Left hindlimb (tissue), 1 donor: ENCODE data around the gene C9.
"Not testable (repeated sequence)": the region's sequence is repeated elsewhere in the genome, so short reads cannot be mapped to it uniquely, and the experiment has no call there.

ENCODE experiments used
- DNase-seq: peaks from one replicate; pipeline ENCODE4 v3.0.0-alpha.2; 2018

C9 gene

DNA sequence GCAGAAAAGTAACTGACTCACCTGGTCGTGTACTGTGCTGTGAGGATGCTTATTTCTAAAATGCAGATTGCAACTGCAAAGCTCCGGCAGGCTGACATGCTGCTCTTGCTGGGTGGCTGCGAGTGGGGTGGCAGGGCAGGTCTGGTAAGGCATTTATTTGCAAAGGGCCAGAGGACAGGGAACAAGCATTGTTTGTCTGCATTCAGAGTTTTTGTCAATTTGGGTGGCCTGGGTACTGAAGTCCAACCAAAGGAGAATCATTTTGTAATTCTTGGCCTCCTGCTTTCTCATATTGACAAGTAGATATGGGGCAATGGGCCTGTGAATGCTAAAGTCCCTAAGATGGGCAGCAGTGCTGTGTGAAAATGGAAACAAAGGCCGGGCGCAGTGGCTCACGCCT is at the start of gene C9:
Gene C9, minus strand, starts transcription at position 129 of the 400 bp plus-strand sequence. Its CDS starts 31 bp downstream, at position 98.
- DNase-seq = no peak

DNA sequence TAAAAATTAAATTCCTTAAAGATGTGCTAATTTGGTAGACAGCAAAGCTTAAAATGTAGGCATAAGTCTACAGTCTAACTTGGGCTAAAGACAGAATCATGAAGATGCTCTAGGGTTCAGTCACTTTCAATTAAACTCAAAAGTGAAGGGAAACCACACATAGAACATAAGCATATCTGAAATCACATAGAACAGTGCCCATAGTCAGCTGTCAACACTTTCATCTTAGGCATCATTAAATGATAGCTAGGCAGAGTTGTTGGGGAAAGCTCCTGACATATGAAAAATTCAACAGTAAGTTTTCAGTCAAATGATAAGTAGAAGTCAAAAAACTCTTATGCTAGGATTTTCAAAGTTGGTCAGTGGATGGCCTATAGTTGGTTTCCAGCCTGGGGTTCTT is 49.5 kb upstream of the C9 start:
- DNase-seq = no peak

DNA sequence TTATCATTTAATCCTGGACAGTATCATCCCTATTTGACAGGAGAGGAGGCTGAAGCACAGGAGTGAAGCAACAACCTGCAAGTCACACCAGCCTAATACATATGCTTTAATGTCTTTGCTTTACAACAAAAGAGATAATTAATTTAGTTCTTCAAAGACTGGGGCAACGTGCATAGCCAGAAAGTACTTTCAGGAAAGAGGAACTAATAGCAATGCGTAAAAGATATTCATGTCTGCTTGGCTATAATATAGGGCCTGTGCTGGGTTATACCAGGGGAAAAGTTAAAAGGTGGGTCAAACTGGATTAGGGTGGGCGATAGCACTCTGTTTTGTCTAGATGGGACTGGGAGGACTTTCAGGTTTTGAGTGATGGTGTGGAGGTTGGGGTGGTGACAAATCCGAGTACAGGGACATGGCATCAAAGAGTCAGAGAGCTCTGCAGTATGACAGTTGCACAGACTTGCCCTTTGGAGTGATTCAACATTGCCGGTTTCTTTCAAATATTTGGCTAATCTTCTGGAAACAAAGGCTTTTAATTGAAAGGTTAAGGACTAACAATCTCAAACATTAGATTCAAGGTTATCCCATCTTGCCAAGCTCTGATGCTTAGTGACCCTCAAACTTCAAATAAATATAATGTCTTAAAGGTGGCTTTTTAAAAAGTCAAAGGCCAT is 48.6 kb upstream of the C9 start:
- DNase-seq = no peak

DNA sequence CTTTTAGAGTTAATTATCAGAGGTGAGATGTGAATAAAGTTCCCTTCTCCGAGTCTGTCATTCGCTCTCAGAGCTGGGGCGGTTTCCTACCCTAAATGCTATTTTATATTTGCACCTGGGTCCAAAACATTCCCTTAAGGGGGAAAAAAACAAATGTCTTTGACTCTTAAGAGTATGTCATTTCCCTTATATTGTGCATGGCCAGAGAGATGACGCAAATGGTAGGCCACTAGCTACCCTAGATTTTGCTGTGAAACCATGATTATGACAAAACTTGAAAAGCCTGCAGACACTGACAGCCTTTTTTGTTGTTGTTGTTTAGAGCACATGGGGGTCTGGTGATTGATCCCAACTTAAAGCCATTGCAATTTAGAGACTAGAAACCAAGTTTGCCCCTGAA is 47.7 kb upstream of the C9 start:
- DNase-seq = no peak

DNA sequence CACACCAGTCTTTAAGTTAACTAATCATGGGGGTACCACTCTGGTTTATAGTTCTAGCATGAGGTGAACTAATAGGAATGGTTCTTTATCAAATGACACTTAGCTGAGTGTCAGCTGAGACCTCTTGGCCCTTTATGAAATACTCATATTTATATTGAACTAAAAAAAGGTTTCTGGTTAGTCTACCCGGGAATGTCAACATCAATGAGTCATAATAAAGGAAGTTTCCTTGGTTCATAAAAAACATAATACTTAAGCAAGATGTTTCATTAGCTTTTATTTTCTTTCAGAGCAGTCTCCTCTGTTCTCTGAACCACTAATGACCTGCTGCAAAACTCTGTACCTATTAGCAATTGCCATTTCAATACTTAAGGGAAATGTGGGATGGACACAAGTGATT is 46.8 kb upstream of the C9 start:
- DNase-seq = no peak

DNA sequence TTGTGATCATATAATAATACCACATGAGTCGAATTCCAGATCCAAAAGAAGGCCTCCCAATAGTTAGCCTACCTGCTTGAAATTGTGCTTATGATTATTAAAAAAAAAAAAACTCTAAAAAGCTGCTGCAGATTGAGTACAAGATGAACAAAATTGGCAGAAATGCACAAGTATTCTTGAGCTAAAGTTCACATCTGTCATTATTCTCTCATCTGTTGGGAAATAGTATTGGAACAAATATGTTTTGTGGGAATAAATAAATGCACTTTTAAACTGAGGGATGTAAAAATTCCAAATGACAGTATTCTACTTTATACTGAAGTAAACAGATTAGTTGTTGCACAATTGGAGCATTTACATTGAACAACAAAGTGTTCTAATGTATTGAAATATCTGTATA is 44.7 kb upstream of the C9 start:
- DNase-seq = no peak

DNA sequence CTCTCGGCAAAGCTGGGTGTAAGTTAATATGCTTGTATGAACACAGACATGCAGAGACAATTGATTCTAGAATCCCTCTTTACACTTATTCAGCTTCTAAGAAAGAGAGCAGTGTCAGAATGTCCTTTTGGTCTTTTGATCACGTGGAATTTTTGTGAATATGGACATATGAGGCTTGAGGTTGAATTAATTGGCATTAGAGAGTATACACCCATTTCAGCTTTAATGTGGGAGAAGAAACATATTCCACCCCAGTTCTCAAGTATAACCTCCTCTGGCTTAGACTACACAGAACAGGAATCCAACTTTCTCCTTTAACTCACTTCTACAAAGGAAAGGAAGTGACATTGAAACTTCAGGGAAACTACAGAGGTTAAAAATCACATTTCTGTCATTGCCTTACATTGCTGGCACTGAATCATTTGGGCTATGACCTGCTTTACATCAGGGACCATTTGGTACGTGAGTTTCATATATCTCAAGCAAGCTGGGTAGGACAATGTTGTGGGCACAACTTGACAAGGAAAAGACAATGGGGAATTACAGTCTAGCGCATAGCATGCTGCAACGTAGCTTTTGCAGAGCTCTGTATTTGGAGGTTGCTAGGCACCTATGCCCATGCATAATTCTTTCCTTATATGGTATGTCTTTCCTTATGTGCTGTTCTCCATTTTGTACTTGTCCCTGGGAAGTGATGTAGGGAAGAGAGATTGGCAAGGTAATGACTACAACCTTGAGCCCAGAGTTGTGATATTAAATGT is 41.0 kb upstream of the C9 start:
- no peak for DNase-seq

DNA sequence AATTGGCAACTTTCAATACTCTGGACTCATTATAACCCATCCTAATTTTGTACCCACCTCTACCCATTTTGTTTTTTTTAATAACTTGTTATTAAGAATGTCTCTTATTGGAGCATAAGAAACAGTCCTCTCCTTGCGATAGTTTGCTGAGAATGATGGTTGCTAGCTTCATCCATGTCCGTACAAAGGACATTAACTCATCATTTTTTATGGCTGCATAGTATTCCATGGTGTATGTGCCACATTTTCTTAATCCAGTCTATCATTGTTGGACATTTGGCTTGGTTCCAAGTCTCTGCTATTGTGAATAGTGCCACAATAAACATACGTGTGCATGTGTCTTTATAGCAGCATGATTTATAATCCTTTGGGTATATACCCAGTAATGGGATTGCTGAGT is 39.5 kb upstream of the C9 start:
- DNase-seq = not testable (repeated sequence)

DNA sequence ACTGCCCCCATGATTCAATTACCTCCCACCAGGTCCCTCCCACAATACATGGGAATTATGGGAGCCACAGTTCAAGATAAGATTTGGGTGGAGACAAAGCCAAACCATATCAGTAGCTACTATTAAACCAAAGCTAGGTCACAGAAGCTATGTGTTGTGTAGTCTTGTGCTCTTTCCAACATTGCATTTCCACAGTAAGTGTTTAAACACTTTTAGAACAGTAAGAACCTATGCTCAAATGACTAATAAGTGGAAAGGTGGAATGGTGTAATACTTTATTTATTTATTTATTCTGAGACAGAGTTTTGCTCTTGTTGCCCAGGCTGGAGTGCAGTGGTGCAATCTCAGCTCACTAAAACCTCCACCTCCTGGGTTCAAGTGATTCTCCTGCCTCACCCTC is 37.8 kb upstream of the C9 start:
- not testable (repeated sequence) for DNase-seq

DNA sequence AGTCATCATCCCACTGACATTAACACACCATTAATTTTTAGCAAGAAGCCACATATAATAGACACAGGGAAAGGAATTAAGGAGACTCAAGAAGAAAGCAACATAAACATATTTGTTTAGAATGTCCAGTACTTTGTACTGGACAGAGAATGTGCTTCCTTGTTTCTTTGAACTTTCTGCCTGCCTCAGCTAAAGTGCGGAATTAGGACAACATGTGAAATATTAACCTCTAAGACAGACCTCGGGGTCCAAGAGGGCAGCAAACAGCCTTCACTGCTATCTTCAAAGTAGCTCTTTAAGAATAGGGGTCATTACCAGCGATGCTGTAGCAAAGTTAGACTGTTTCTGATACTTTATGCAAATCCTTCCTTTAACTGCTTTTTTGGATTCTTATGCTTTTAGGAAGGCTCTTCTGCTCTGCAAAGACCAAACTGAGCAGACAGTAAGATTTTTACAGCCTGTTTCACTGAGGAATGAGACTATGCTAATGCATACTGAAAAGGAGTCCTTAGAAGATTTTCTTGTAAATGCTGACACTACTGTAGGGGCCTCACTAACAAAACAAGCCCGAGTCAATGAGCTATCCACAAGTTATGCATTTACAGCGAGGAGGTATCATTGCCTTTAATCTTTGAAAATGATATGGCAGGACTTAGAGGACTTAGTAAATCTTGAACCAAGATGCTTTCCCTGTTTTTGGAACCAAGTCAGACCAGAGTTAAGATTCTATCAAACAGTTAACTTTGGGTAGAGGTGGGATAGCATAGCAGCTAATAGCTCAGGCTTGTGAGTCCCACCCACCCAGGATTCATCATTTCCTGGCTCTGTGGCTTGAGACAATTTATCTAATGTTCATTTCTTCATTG is 36.7 kb upstream of the C9 start:
- DNase-seq = no peak

DNA sequence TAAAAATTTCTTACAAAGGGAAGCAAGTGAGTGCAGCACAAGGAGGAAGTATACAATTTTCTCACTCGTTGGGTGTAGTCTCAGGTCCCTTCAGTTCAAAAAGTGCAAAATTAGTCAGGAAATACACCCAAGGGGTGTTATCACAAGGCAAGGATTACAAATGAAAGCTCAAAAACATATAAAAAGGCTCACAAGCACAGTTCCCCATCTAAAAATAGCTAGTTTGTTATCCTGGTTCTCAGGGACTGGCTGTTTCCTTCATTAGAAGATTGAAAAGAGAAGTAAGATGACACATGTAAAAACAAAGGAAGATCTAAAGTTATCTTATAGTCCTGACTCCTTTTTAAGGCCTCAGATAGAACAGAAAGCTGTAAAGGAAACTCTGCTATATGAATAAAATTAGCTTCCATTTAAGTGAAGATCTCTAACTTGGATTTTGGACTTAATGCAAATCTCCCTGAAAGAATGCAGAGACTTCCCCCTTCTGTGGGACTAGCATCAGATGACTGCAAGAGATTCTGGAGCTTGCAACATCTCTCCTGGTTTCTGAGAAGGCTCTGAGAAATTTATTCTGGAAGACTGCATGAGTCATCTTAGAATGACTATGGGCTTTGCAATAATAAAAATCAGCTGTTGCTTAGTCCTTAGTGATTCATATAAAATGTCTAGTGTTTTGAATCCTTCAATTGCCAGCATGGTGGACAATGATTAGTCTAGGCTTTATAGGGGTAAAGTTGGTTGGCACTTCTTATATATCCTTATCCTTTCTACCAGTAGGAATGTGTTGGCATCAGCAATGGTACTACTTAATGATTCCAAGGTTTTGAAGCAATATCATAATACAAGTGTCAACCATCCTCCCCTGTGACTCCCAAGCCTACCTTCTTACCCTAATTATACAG is 35.1 kb upstream of the C9 start:
- no peak for DNase-seq

DNA sequence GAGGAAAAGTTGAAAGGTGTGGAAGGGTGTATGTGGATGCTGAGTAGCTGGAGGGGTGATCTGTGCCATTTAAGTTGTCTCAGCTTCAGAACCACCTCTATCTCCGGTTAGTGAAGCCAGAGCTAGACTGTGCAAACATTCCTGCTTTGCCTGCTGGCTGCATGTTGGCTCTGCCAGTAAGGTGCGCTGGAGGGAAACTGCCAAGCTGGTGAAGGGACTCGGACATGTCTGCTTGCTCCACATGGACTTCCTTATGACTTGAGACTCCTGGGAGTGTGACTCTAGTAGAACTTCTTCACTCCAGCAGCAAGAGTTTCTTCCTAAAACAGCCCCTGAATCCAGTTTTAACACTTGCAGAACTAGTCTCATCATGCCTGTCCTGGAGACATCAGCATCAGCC is 32.5 kb upstream of the C9 start:
- DNase-seq = no peak

DNA sequence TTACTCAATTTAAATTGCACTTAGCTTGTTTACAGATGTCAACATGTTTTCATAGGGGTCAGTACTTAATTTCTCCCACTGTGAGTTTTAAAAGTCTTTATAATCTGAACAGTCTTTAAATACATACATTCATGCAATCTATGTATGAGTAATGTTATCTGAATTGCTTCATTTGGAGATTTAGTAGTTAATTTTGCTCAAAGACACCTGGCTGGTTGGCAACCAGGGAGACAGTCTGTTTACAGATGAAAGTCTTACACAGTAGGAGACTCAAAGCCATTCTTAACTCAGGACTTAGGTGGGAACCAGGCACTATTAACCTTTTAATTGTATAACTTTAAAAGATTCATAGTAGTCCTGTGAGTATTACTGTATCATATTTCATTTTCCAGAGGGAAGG is 31.2 kb upstream of the C9 start:
- DNase-seq = no peak

DNA sequence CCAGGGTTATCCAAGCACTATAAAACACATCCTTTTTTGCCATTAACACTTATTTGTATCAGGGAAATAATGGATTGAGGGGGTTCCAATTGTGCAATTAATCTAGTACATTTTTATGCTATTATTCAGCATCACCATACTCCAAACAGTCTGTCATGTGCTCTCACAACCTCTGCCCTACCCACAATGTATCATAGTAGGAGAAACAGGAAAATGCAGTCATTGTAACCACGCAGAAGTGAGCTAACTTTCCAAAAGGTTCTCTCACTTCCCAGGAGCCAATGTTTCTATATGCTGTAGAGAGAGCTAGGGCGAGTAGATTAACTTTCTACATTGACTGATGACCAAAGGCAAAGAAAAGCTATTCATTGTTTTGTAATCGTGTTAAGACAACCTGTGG is 30.7 kb upstream of the C9 start:
- DNase-seq = no peak

DNA sequence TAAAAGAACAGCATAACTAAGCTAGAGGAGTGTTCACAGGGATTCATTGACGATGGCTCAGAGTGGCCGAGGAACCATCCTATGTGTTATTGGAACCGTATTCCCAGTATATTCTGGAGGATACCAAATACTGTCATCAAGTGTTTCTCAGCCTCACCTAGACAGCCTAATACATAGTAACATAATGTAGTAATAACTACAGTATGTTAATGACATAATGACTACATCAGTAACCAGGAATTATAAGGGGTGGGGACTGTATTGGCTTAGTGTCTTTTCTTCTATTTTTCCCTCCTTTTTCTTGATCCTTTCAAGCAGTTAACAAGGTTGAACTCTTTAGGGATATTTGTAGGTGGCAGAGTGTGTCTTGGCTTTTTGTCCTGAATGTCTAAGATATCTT is 26.6 kb upstream of the C9 start:
- DNase-seq = no peak

DNA sequence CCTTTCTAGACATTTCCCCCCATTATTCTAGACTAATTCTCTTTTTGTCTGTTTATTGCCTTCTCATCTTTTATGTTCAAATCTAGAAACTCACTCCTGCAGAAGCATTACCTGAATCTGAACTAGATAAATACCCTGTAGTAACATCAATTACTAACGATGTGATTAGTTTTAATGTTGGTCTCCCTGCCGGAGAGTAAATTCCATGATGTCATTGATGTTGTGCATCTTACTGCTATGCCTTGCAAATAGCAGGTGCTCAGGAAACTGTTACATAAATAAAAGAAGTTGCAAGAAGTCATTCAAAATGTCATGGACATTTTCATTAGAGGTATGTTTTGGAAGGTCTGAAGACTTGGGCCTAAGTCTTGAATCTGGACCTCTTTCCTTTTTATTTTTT is 23.0 kb upstream of the C9 start:
- no peak for DNase-seq

DNA sequence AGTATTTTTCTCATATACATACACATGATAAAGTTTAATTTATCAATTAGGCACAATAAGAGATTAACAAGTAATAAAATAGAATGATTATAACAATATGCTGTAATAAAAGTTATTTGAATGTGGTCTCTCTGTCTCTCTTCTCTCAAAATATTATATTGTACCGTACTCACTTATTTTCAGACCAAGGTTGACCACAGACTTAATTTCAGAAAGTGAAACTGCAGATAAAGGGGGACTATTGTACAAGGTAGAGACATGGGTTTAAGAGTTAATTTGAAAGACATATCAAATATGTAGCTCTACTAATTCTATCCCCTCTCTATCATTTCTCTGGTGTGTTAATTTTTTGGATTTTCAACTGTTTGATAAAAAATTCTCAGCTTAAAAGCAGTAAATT is 20.0 kb upstream of the C9 start:
- no peak for DNase-seq

DNA sequence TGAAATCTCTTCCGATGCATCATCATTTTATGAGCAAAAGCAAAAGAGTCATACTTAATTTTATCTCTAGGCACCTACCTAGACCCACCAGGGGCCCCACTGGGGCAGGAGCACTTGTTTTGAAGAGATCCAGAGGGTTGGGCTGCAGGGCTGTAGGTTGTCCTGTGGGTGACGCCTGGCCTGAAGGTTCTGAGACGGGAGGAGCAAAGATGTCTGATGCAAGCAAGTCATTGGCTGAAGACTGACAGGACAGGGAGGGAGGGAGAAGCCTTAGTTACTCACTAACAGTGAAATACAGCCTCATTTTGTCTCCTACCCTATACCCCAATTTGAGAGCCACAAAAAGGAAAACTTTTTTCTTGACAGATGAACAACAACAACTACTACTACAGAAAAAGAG is 17.1 kb upstream of the C9 start:
- no peak for DNase-seq

DNA sequence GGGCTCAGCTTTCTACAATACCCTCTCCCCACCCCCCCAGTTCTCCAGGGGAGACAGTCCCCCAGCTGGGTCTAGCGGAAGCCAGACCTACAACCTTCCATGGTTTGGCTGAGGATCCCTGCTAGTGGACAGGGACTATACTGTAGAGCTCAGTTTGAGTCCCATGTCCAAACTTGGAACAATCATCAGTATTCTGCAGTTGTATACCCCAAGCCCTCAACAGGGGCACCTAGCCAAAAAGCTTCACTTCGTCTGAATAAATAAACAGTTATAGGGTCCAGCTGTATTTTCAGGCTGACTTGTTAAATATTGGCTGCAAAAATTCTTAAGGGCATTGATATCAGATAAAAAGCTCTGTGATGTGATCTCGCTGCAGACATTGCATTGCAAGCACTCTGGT is 15.4 kb upstream of the C9 start:
- DNase-seq = peak; percentile 49

DNA sequence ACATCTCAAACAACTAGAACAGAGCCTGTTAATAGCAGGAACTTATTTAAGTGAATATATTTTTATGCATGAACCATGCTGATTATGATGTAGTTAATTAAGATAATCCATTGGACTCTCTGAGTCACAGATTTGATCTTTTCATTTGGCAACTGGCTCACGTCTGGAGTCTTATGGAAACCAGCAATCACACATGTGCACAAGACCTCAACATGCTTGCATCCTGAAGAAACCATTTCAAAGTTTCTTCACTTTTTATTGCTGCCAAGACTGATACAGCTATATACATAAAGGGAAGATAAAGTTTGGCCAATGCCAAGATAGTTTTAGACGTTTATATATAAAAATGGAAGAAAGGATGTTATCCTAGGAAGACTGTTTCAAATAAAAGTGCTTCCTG is 13.3 kb upstream of the C9 start:
- no peak for DNase-seq

DNA sequence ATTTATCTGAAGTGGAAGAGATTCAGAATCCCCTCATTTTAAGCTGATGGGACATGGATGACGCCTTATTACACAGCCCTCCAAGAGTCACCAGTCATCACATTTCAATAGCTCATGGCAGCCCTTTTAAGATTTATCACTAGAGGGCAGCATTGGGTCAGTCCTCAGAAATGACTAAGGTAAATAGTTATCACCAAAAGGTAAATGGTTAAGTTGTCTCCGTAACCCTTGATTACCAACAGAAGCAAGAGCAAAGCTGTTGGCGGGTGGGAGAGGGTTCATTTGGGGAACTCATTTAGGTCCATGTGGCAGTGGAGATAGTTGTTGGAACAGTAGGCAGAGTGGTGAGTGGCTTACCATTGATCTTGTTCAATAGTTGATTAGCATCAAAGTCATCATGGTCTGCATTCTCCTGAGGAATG is 12.0 kb upstream of the C9 start:
- DNase-seq = peak; percentile 35

DNA sequence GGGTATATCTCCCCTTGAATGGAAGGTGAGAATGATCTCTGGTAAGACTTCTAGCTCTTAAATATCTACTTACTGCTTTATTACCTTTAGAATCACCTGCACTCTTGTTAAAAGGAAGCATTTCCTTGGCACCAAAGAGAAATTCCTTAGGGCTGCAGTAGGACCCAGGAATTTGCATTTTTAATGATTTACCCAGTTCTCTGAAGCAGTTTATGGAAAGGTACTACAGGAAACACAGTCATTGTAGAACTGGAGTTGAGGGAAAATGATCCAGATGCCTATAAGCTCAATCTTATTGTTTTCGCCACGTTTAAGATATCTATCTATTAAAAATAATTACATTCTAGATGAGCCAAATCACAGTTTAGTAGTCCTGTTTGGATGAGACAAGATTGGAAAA is 9.5 kb upstream of the C9 start:
- no peak for DNase-seq

DNA sequence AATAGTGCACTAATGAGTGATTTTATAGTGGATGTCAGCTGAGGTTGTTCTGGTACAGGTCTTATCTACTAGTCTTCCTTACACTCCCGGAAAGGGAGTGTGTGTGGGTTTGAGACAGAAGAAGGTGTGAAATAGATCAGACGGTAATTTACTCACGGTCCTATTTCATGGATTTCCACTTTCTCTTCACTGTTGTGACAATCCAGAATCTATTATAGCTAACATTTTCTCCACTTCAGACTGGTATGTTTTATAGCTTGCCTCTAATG is 7.0 kb upstream of the C9 start:
- no peak for DNase-seq
